Measurements from ENCODE around the gene RAPGEF3.

RAPGEF3 gene

DNA sequence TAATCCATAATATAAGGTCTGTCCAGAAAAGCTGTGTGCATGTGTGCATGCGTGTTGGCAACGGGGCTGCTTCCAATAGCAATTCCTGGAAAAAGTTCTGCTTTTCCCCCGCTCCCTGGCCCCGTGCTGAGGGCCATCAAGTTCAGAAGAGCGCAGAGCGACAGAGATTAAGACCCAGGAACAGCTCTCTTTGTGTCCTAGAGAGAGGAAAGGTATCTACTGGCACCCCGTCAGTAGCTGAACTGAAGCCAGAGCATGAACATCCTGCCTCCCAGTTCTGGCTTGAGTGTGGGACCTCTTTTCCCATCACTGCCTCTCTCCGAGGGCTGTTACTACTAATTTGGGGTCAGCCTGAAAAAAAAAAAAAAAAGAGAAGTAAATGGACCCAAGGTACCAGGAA is 45.5 kb upstream of the RAPGEF3 start:
- H3K27ac ChIP-seq (ENCODE audit: low read depth, low read length), result no peak overlapping the region
- no peak overlapping the region for H2AFZ ChIP-seq (ENCODE audit: insufficient read depth, low read length, poor library complexity)
- H3K9ac ChIP-seq (ENCODE audit: low read length), result no peak overlapping the region
- no peak overlapping the region for H3K23ac ChIP-seq (ENCODE audit: low read length)
- no peak overlapping the region for H2BK120ac ChIP-seq (ENCODE audit: insufficient read depth, low read length, poor library complexity)
- H2BK12ac ChIP-seq (ENCODE audit: low read length), result no peak overlapping the region
- no peak overlapping the region for H4K91ac ChIP-seq (ENCODE audit: low read depth, low read length)
- H3K4me2 ChIP-seq (ENCODE audit: low read length), result no peak overlapping the region
- H3K4ac ChIP-seq (ENCODE audit: low read depth, low read length), result no peak overlapping the region
- peaks cover 40 to 46% of the 10 kb centered on the region in 2 experiments for H3K4me1 ChIP-seq (ENCODE audit: control insufficient read depth in 1 of 2, insufficient read depth in 2 of 2, low read length in 2 of 2)
- peaks cover 4% of the 10 kb centered on the region for H3K79me1 ChIP-seq (ENCODE audit: low read length)
- no peaks in the 10 kb centered on the region for H3K9me3 ChIP-seq (ENCODE audit: insufficient read depth, low read depth, low read length)
- no peak overlapping the region for H3K4me3 ChIP-seq (ENCODE audit: low read depth, low read length)
- H2AK5ac ChIP-seq (ENCODE audit: low read length), result no peak overlapping the region
- H3K18ac ChIP-seq (ENCODE audit: low read length), result no peak overlapping the region
- no peak for DNase-seq
- H3K14ac ChIP-seq (ENCODE audit: low read length), result no peak overlapping the region
- H2BK5ac ChIP-seq (ENCODE audit: low read depth, low read length, poor library complexity), result no peak overlapping the region
- H3K79me2 ChIP-seq (ENCODE audit: control insufficient read depth, insufficient read depth, low read length, poor library complexity), result peaks cover 30% of the 10 kb centered on the region
- H3K36me3 ChIP-seq (ENCODE audit: control insufficient read depth in 1 of 2, insufficient read depth in 2 of 2, low read length in 2 of 2), result peaks cover 29 to 34% of the 10 kb centered on the region in 2 experiments
- no peak overlapping the region for H4K12ac ChIP-seq (ENCODE audit: low read depth, low read length)
- no peaks in the 10 kb centered on the region for H3K27me3 ChIP-seq (ENCODE audit: insufficient read depth, low read length)
- no peak overlapping the region for H4K8ac ChIP-seq (ENCODE audit: low read depth, low read length)
- no CpG with 5 or more reads among the region's 8 CpGs for whole genome bisulfite sequencing (ENCODE audit: extremely low coverage, insufficient coverage, insufficient read length)

DNA sequence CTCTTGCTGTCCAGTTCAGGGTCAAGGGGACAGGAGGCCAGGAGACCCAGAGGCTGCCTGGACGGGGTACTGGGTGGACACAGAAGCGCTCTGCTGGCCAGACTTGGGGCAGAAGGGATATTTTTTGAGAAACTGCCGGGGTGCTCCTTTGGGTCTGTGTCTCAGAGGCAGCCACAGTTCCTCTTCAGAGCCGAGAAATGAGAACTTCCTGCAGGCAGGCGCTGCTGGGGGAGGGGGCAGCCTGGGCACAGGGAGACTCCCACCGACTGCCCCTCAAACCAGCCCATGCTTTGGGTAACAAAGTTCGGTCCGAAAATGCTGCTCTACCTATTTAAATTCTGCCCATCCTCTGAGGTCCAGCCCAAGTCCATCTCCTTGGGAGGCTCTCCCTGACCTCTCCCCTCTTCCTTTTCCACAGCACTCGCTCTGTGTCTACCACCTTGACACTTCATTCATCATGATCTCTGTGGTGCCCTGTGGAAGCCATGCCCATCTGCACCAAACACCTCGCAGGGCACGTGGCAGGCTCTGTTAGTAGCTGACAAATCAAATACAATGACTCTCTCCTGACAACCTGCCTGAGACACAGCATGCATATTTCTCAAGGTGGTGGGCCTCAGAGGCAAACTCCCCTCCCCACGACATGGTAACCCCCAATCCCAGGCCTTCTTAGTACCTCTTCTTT is 44.7 kb upstream of the RAPGEF3 start:
- peak overlapping the region; percentile 25 for H3K4ac ChIP-seq (ENCODE audit: low read depth, low read length)
- no peak overlapping the region for H3K4me2 ChIP-seq (ENCODE audit: low read length)
- peaks cover 23% of the 10 kb centered on the region for H3K79me2 ChIP-seq (ENCODE audit: control insufficient read depth, insufficient read depth, low read length, poor library complexity)
- H3K18ac ChIP-seq (ENCODE audit: low read length), result peak overlapping the region; percentile 15
- H4K91ac ChIP-seq (ENCODE audit: low read depth, low read length), result no peak overlapping the region
- no peak overlapping the region for H2AK5ac ChIP-seq (ENCODE audit: low read length)
- H2BK120ac ChIP-seq (ENCODE audit: insufficient read depth, low read length, poor library complexity), result no peak overlapping the region
- DNase-seq, result no peak
- H2BK5ac ChIP-seq (ENCODE audit: low read depth, low read length, poor library complexity), result no peak overlapping the region
- no peak overlapping the region for H4K12ac ChIP-seq (ENCODE audit: low read depth, low read length)
- H3K27me3 ChIP-seq (ENCODE audit: insufficient read depth, low read length), result no peaks in the 10 kb centered on the region
- H3K27ac ChIP-seq (ENCODE audit: low read depth, low read length), result no peak overlapping the region
- peaks cover 34 to 42% of the 10 kb centered on the region in 2 experiments for H3K36me3 ChIP-seq (ENCODE audit: control insufficient read depth in 1 of 2, insufficient read depth in 2 of 2, low read length in 2 of 2)
- no CpG with 5 or more reads among the region's 12 CpGs for WGBS (ENCODE audit: extremely low coverage, insufficient coverage, insufficient read length)
- H3K14ac ChIP-seq (ENCODE audit: low read length), result no peak overlapping the region
- H2BK12ac ChIP-seq (ENCODE audit: low read length), result no peak overlapping the region
- H3K4me1 ChIP-seq (ENCODE audit: control insufficient read depth in 1 of 2, insufficient read depth in 2 of 2, low read length in 2 of 2), result peaks cover 31 to 37% of the 10 kb centered on the region in 2 experiments
- no peak overlapping the region for H2AFZ ChIP-seq (ENCODE audit: insufficient read depth, low read length, poor library complexity)
- peak overlapping the region; percentile 55 for H3K23ac ChIP-seq (ENCODE audit: low read length)
- H3K79me1 ChIP-seq (ENCODE audit: low read length), result peaks cover 4% of the 10 kb centered on the region
- no peaks in the 10 kb centered on the region for H3K9me3 ChIP-seq (ENCODE audit: insufficient read depth, low read depth, low read length)
- no peak overlapping the region for H4K8ac ChIP-seq (ENCODE audit: low read depth, low read length)
- H3K9ac ChIP-seq (ENCODE audit: low read length), result no peak overlapping the region
- no peak overlapping the region for H3K4me3 ChIP-seq (ENCODE audit: low read depth, low read length)

GRCh38 chr12:47802312-47802711 is 43.6 kb upstream of the RAPGEF3 start:
- Histone ChIP-seq H4K91ac (ENCODE audit: low read depth, low read length) (no peak overlapping the region), H3K4me2 (ENCODE audit: low read length) (no peak overlapping the region), H3K4me3 (ENCODE audit: low read depth, low read length) (no peak overlapping the region), H3K18ac (ENCODE audit: low read length) (peak overlapping the region; percentile 54), H3K23ac (ENCODE audit: low read length) (no peak overlapping the region), H4K8ac (ENCODE audit: low read depth, low read length) (no peak overlapping the region), H2BK120ac (ENCODE audit: insufficient read depth, low read length, poor library complexity) (no peak overlapping the region), H2BK5ac (ENCODE audit: low read depth, low read length, poor library complexity) (peak overlapping the region; percentile 16), H3K9ac (ENCODE audit: low read length) (no peak overlapping the region), H3K4ac (ENCODE audit: low read depth, low read length) (peak overlapping the region; percentile 35), H3K27ac (ENCODE audit: low read depth, low read length) (no peak overlapping the region), H2BK12ac (ENCODE audit: low read length) (no peak overlapping the region), H2AFZ (ENCODE audit: insufficient read depth, low read length, poor library complexity) (no peak overlapping the region), H3K4me1 (ENCODE audit: control insufficient read depth in 1 of 2, insufficient read depth in 2 of 2, low read length in 2 of 2) (peaks cover 21 to 27% of the 10 kb centered on the region in 2 experiments), H3K9me3 (ENCODE audit: insufficient read depth, low read depth, low read length) (no peaks in the 10 kb centered on the region), H4K12ac (ENCODE audit: low read depth, low read length) (no peak overlapping the region), H3K79me1 (ENCODE audit: low read length) (peaks cover 4% of the 10 kb centered on the region), H3K14ac (ENCODE audit: low read length) (no peak overlapping the region), H3K36me3 (ENCODE audit: control insufficient read depth in 1 of 2, insufficient read depth in 2 of 2, low read length in 2 of 2) (peaks cover 44 to 53% of the 10 kb centered on the region in 2 experiments), H3K79me2 (ENCODE audit: control insufficient read depth, insufficient read depth, low read length, poor library complexity) (peaks cover 13% of the 10 kb centered on the region), H3K27me3 (ENCODE audit: insufficient read depth, low read length) (no peaks in the 10 kb centered on the region), H2AK5ac (ENCODE audit: low read length) (no peak overlapping the region)
- no CpG with 5 or more reads among the region's 5 CpGs for WGBS (ENCODE audit: extremely low coverage, insufficient coverage, insufficient read length)
- DNase-seq, result peak in 1 of 2 donors; percentile 29

GRCh38 chr12:47801904-47802246 is 43.2 kb upstream of the RAPGEF3 start:
- Histone ChIP-seq H4K12ac (ENCODE audit: low read depth, low read length) (no peak overlapping the region), H2AK5ac (ENCODE audit: low read length) (no peak overlapping the region), H3K27ac (ENCODE audit: low read depth, low read length) (no peak overlapping the region), H4K91ac (ENCODE audit: low read depth, low read length) (no peak overlapping the region), H3K79me1 (ENCODE audit: low read length) (peaks cover 4% of the 10 kb centered on the region), H3K27me3 (ENCODE audit: insufficient read depth, low read length) (no peaks in the 10 kb centered on the region), H3K18ac (ENCODE audit: low read length) (peak overlapping the region; percentile 54), H3K9me3 (ENCODE audit: insufficient read depth, low read depth, low read length) (no peaks in the 10 kb centered on the region), H3K14ac (ENCODE audit: low read length) (no peak overlapping the region), H3K9ac (ENCODE audit: low read length) (no peak overlapping the region), H2BK120ac (ENCODE audit: insufficient read depth, low read length, poor library complexity) (no peak overlapping the region), H2BK5ac (ENCODE audit: low read depth, low read length, poor library complexity) (peak overlapping the region; percentile 16), H4K8ac (ENCODE audit: low read depth, low read length) (no peak overlapping the region), H3K4me1 (ENCODE audit: control insufficient read depth in 1 of 2, insufficient read depth in 2 of 2, low read length in 2 of 2) (peaks cover 21 to 26% of the 10 kb centered on the region in 2 experiments), H3K4ac (ENCODE audit: low read depth, low read length) (peak overlapping the region; percentile 35), H2BK12ac (ENCODE audit: low read length) (no peak overlapping the region), H3K36me3 (ENCODE audit: control insufficient read depth in 1 of 2, insufficient read depth in 2 of 2, low read length in 2 of 2) (peaks cover 48 to 57% of the 10 kb centered on the region in 2 experiments), H3K79me2 (ENCODE audit: control insufficient read depth, insufficient read depth, low read length, poor library complexity) (peaks cover 13% of the 10 kb centered on the region), H3K23ac (ENCODE audit: low read length) (no peak overlapping the region), H3K4me3 (ENCODE audit: low read depth, low read length) (no peak overlapping the region), H2AFZ (ENCODE audit: insufficient read depth, low read length, poor library complexity) (no peak overlapping the region), H3K4me2 (ENCODE audit: low read length) (no peak overlapping the region)
- no peak for DNase-seq
- no CpG with 5 or more reads among the region's 9 CpGs for WGBS (ENCODE audit: extremely low coverage, insufficient coverage, insufficient read length)

Data from trophoblast cell (in vitro differentiated cells and primary cell).